ENCODE results near the gene PXDN. TPM values are rescaled to one million over a fixed set of nuclear protein-coding genes. Genes with fewer than 3 reads are reported as not detected.

The PXDN gene
- total and polyA plus RNA-seq, 10 of the 15 experiments (the other 5 are each of a cell fraction or from before 2014, with no cell fraction given), result 0.12 to 0.69 (median 0.23) TPM; not detected in 5

DNA sequence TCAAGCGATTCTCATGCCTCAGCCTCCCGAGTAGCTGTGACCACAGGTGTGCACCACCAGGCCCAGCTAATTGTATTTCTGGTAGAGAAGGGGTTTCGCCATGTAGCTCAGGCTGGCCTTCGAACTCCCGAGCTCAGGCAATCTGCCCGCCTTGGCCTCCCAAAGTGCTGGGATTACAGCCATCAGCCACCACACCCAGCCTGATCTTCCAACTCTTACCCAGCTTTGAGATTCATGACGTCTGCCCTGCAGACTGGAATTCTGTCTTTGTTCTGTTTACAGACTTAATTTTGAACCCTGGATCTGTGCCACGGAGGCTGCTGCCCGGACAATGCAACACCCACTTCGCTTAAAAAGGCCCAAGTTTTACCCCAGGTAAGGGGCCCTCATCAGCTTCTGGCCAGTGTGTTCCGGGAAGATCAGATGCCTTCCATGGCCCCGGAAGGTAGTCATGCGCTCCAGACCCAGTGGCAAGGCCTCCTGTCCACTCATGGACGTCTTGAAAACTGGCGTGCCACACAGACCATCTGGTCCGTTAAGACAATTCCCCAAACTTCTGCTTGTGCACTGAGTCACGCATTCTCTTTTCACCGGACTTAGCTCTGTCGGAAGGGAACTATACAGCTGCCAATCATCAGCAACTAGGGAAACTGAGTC is 5.5 kb downstream of the PXDN start:
- no peaks in the 10 kb centered on the region for H3K36me3 ChIP-seq (ENCODE audit: control insufficient read depth in 2 of 2, insufficient read depth in 2 of 2, low read length in 1 of 2)
- intact Hi-C loops (cut with micrococcal nuclease; ENCODE audit: unreplicated experiment), result no loop called here
- CTCF ChIA-PET, result no interaction called here
- in situ Hi-C loops (cut with MboI), result no loop called here
- H3K9me3 ChIP-seq (replicated peaks; ENCODE audit: control insufficient read depth, insufficient read depth, low read length), result no peaks in the 10 kb centered on the region
- SMC1A ChIA-PET (ENCODE audit: uncharacterized antibody, unreplicated experiment), result no interaction called here
- H3K27ac ChIP-seq (ENCODE audit: control insufficient read depth, insufficient read depth), result no peak overlapping the region
- RAD21 ChIA-PET (ENCODE audit: unreplicated experiment), result no interaction called here
- ATAC-seq, result no peak
- no TSS peak for BruUV-seq (replicated peaks)
- H3K27me3 ChIP-seq (replicated peaks in 1 of 2; ENCODE audit: control insufficient read depth in 2 of 2, insufficient read depth in 2 of 2, low read length in 1 of 2), result no peaks in the 10 kb centered on the region; a peak in 1 of 4 replicates
- no peak overlapping the region for H2AFZ ChIP-seq (ENCODE audit: control insufficient read depth, low read depth, low read length)
- no peak for FAIRE-seq
- no peaks in the 10 kb centered on the region for H3K4me1 ChIP-seq (ENCODE audit: control insufficient read depth, insufficient read depth, low read length)
- POLR2A ChIA-PET, result no interaction called here
- 47% methylated on average over 19 of the region's 19 CpGs for WGBS (ENCODE audit: insufficient coverage, insufficient replicate concordance, low lambda C conversion rate, missing lambda C conversion rate)
- DNase-seq (ENCODE audit: low read depth, low spot score), result no peak
- H3K4me2 ChIP-seq (ENCODE audit: control insufficient read depth, insufficient read depth), result no peak overlapping the region
- H3K9ac ChIP-seq (ENCODE audit: control insufficient read depth, insufficient read depth, low read length), result no peak overlapping the region
- TF ChIP-seq EGR1 (IDR thresholded peaks at IDR 0.05; ENCODE audit: borderline replicate concordance in 1 of 2, low read depth in 2 of 2, low read length in 2 of 2) (no peak), CHD2 (IDR thresholded peaks at IDR 0.05; ENCODE audit: borderline replicate concordance, low read depth, low read length) (no peak), NFYB (IDR thresholded peaks at IDR 0.05; ENCODE audit: insufficient read depth, low read depth, low read length) (no peak), NFIC (IDR thresholded peaks at IDR 0.05; ENCODE audit: low read depth, low read length) (no peak), POLR2AphosphoS2 (IDR thresholded peaks at IDR 0.05; ENCODE audit: low read depth, low read length) (no peak), EED (IDR thresholded peaks at IDR 0.05; ENCODE audit: low read depth) (no peak), TBL1XR1 (IDR thresholded peaks at IDR 0.05; ENCODE audit: low read depth, low read length) (no peak)
- TF ChIP-seq, protein P1, sequence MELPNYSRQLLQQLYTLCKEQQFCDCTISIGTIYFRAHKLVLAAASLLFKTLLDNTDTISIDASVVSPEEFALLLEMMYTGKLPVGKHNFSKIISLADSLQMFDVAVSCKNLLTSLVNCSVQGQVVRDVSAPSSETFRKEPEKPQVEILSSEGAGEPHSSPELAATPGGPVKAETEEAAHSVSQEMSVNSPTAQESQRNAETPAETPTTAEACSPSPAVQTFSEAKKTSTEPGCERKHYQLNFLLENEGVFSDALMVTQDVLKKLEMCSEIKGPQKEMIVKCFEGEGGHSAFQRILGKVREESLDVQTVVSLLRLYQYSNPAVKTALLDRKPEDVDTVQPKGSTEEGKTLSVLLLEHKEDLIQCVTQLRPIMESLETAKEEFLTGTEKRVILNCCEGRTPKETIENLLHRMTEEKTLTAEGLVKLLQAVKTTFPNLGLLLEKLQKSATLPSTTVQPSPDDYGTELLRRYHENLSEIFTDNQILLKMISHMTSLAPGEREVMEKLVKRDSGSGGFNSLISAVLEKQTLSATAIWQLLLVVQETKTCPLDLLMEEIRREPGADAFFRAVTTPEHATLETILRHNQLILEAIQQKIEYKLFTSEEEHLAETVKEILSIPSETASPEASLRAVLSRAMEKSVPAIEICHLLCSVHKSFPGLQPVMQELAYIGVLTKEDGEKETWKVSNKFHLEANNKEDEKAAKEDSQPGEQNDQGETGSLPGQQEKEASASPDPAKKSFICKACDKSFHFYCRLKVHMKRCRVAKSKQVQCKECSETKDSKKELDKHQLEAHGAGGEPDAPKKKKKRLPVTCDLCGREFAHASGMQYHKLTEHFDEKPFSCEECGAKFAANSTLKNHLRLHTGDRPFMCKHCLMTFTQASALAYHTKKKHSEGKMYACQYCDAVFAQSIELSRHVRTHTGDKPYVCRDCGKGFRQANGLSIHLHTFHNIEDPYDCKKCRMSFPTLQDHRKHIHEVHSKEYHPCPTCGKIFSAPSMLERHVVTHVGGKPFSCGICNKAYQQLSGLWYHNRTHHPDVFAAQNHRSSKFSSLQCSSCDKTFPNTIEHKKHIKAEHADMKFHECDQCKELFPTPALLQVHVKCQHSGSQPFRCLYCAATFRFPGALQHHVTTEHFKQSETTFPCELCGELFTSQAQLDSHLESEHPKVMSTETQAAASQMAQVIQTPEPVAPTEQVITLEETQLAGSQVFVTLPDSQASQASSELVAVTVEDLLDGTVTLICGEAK (IDR thresholded peaks at IDR 0.05; ENCODE audit: borderline replicate concordance), result no peak
- TF ChIP-seq, protein P2, sequence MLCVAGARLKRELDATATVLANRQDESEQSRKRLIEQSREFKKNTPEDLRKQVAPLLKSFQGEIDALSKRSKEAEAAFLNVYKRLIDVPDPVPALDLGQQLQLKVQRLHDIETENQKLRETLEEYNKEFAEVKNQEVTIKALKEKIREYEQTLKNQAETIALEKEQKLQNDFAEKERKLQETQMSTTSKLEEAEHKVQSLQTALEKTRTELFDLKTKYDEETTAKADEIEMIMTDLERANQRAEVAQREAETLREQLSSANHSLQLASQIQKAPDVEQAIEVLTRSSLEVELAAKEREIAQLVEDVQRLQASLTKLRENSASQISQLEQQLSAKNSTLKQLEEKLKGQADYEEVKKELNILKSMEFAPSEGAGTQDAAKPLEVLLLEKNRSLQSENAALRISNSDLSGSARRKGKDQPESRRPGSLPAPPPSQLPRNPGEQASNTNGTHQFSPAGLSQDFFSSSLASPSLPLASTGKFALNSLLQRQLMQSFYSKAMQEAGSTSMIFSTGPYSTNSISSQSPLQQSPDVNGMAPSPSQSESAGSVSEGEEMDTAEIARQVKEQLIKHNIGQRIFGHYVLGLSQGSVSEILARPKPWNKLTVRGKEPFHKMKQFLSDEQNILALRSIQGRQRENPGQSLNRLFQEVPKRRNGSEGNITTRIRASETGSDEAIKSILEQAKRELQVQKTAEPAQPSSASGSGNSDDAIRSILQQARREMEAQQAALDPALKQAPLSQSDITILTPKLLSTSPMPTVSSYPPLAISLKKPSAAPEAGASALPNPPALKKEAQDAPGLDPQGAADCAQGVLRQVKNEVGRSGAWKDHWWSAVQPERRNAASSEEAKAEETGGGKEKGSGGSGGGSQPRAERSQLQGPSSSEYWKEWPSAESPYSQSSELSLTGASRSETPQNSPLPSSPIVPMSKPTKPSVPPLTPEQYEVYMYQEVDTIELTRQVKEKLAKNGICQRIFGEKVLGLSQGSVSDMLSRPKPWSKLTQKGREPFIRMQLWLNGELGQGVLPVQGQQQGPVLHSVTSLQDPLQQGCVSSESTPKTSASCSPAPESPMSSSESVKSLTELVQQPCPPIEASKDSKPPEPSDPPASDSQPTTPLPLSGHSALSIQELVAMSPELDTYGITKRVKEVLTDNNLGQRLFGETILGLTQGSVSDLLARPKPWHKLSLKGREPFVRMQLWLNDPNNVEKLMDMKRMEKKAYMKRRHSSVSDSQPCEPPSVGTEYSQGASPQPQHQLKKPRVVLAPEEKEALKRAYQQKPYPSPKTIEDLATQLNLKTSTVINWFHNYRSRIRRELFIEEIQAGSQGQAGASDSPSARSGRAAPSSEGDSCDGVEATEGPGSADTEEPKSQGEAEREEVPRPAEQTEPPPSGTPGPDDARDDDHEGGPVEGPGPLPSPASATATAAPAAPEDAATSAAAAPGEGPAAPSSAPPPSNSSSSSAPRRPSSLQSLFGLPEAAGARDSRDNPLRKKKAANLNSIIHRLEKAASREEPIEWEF (IDR thresholded peaks at IDR 0.05; ENCODE audit: insufficient replicate concordance, low read depth, low read length), result no peak
- no peaks in the 10 kb centered on the region for H4K20me1 ChIP-seq (ENCODE audit: control insufficient read depth, insufficient read depth)
- H3K4me3 ChIP-seq, result no peak overlapping the region
- H3K79me2 ChIP-seq (ENCODE audit: control insufficient read depth, insufficient read depth, low read length), result no peaks in the 10 kb centered on the region

Measured in GM12878 (cell line).